Ascending aorta (tissue), 2 donors: Measurements from ENCODE around the gene PDE5A. TPM values are rescaled to one million over a fixed set of nuclear protein-coding genes. Genes with fewer than 3 reads are reported as not detected.

Experiments used
- DNase-seq, 2 donors: peaks; one replicate each; pipeline ENCODE4 v3.0.0-alpha.2; 2019; ENCODE audit warnings: low spot score in 2 of 2
- H3K27ac ChIP-seq, 2 donors: fragments of 200-600 bp; sonication (generic); one replicate each; pipeline ENCODE4 v1.5.1; 2016 to 2017; ENCODE audit warnings: mild to moderate bottlenecking in 1 of 2
- H3K27me3 ChIP-seq: fragments of 200-600 bp; sonication (generic); one replicate; pipeline ENCODE4 v1.5.1; 2017
- H3K36me3 ChIP-seq, 2 donors: fragments of 200-600 bp; sonication (generic); one replicate each; pipeline ENCODE4 v1.5.1; 2016
- H3K4me1 ChIP-seq, 2 donors: fragments of 200-600 bp; sonication (generic); one replicate each; pipeline ENCODE4 v1.5.1; 2016 to 2017; ENCODE audit warnings: mild to moderate bottlenecking in 1 of 2
- H3K4me3 ChIP-seq, 2 donors: fragments of 200-600 bp; sonication (generic); one replicate each; pipeline ENCODE4 v1.5.1; 2016 to 2017; ENCODE audit warnings: mild to moderate bottlenecking in 1 of 2
- H3K9me3 ChIP-seq, 2 donors: fragments of 200-600 bp; sonication (generic); one replicate each; pipeline ENCODE4 v1.5.1; 2016
- intact Hi-C: fragments of 100-400 bp; cut with DNase I; formaldehyde crosslinking; loops from one replicate; pipeline ENCODE4 v1.15.1; 2023
- total RNA-seq: library from RNA; depleted of rRNA; stranded (reverse); fragments of >200 nt; gene quantifications from one replicate; pipeline ENCODE4 v1.1.0, GENCODE V29; 2016
- TF ChIP-seq, protein P1 (sequence below), 3 experiments: fragments of 200-600 bp in 2 of 3; fragments of 450-650 bp in 1 of 3; sonication (generic) in 2 of 3; IDR thresholded peaks; one replicate each; pipeline ENCODE4 v1.5.1; 2016 to 2019; ENCODE audit warnings: antibody characterized with exemption in 3 of 3, mild to moderate bottlenecking in 1 of 3, moderate library complexity in 1 of 3

Gene PDE5A
- total RNA-seq = 39.7 TPM

DNA sequence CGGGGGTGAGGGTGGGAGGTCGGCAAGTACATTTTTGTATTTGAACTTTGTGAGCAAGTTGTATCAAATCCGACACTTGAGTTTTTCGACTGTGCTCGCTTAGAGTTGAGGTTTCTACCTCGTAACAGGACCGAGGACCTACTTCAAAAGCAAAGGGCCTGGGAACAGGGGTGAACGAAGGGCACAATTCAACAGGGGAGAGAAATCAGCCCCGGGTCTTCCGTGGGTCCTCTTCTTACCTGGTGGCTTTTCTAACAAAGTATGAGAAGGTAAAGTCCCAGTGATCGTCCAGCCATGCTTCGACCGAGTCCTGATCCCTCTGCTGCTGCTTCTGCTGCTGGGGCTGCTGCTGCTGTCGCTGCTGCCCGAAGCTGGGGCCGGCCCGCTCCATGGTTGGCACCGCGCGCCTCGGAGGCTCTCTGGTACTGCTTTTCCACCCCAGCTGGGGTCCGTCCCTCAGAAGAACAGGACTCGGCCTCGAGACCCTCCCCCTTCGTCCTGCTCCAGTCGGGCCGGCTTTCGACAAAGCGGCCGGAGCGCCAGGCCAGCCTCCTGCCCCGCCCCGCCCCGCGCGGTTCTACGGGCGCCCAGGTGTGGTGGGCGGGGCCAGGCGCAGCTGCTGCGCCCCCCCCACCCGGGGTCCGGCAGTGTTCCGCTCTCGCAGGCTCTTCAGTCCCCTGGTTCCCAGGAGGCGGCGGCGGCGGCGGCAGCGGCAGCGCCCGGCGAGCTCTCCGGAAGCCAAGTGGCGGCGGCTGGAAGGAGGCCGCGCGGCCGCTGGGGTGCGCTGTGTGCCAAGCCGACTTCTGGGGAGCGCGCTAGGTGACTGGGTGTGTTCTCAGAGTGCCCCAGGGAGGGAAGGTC lies at the start of gene PDE5A:
TSS of gene PDE5A (minus strand) at position 524 of the 861 bp plus-strand sequence. CDS start at position 391, 133 bp downstream.
- Histone ChIP-seq H3K4me1 (peaks cover 0 to 8% of the 10 kb centered on the region in 2 donors), H3K27me3 (no peaks in the 10 kb centered on the region), H3K27ac (peak within 1 kb of the TSS; percentile 91 to 97), H3K9me3 (no peaks in the 10 kb centered on the region), H3K36me3 (no peaks in the 10 kb centered on the region), H3K4me3 (peak within 1 kb of the TSS; percentile 73 to 86)
- peak in 1 of 2 donors; percentile 88 for DNase-seq
- intact Hi-C loops = loop anchor here (1.0 to 5.0 kb wide), 8 partner anchors 54 to 646 kb away; no protein-coding TSS in a partner anchor
- TF ChIP-seq, protein P1, sequence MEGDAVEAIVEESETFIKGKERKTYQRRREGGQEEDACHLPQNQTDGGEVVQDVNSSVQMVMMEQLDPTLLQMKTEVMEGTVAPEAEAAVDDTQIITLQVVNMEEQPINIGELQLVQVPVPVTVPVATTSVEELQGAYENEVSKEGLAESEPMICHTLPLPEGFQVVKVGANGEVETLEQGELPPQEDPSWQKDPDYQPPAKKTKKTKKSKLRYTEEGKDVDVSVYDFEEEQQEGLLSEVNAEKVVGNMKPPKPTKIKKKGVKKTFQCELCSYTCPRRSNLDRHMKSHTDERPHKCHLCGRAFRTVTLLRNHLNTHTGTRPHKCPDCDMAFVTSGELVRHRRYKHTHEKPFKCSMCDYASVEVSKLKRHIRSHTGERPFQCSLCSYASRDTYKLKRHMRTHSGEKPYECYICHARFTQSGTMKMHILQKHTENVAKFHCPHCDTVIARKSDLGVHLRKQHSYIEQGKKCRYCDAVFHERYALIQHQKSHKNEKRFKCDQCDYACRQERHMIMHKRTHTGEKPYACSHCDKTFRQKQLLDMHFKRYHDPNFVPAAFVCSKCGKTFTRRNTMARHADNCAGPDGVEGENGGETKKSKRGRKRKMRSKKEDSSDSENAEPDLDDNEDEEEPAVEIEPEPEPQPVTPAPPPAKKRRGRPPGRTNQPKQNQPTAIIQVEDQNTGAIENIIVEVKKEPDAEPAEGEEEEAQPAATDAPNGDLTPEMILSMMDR (IDR thresholded peaks at IDR 0.05) = peak; percentile 70 to 88 (median 81)

DNA sequence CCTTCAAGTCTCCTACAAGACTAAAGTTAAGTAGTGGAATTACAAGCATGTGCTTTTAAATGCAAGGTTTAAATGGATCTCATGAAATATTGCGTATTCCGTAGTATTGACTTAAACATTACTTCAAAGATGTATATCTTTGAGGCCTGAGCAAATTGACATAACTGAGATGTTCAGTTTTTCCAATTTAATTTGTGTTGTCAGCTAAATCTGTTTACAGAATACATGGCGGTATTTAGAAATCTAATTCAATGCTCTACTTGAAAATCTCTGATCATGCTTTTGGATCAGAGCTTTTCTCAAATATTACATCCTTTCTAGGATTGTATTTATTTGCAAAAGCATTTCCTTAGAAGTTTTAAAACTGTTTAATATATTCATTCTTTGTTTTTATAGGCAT lies 47.5 kb upstream of the PDE5A start:
- Histone ChIP-seq H3K27ac (no peak overlapping the region), H3K9me3 (no peaks in the 10 kb centered on the region), H3K27me3 (no peaks in the 10 kb centered on the region), H3K4me3 (no peak overlapping the region), H3K36me3 (no peaks in the 10 kb centered on the region), H3K4me1 (peaks cover 0 to 3% of the 10 kb centered on the region in 2 donors)
- TF ChIP-seq, protein P1 (IDR thresholded peaks at IDR 0.05) = no peak
- intact Hi-C loops = no loop called here
- no peak for DNase-seq

DNA sequence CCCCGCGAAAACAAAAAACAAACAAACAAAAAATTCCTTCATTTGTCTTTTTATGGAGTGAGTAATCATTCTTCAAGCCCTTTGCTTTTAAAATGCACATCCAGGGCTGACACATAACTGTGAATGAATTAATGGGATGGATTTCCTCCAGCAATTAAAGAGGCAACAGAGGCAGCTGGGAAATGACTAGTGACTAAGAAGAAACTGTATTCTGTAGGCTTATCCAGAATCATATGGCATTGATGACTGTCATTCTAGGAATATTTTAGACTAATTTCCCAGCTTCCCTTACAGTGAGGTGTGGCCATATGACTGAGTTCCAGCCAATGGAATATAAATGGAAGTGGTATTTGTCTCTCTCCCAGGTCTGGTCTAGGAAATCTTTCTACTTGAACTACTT lies 46.8 kb upstream of the PDE5A start:
- no peaks in the 10 kb centered on the region for H3K36me3 ChIP-seq
- no peak overlapping the region for H3K4me3 ChIP-seq
- H3K27ac ChIP-seq = no peak overlapping the region
- H3K27me3 ChIP-seq = no peaks in the 10 kb centered on the region
- no peak for DNase-seq
- H3K4me1 ChIP-seq = peaks cover 0 to 3% of the 10 kb centered on the region in 2 donors
- intact Hi-C loops = no loop called here
- no peaks in the 10 kb centered on the region for H3K9me3 ChIP-seq
- TF ChIP-seq, protein P1 (IDR thresholded peaks at IDR 0.05) = no peak

DNA sequence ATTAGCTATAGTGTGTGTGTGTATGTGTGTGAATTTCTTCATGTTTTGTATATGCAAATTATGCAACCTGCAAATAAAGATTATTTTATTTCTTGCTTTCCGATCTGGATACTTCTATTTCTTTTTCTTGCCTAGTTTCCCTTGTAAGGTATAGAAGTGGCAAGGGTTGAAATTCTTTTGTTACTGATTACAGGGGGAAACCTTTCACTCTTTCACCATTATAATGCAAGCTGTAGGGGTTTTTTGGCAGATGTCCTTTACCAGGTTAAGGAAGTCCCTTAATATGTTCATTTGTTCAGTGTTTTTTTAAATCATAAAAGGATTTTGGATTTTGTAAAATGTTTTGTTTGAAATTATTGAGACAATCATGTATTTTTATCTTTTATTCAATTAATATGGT lies 44.3 kb upstream of the PDE5A start:
- H3K27me3 ChIP-seq = no peaks in the 10 kb centered on the region
- intact Hi-C loops = no loop called here
- no peaks in the 10 kb centered on the region for H3K9me3 ChIP-seq
- no peak overlapping the region for H3K4me3 ChIP-seq
- TF ChIP-seq, protein P1 (IDR thresholded peaks at IDR 0.05) = no peak
- no peaks in the 10 kb centered on the region for H3K4me1 ChIP-seq
- no peak for DNase-seq
- no peak overlapping the region for H3K27ac ChIP-seq
- H3K36me3 ChIP-seq = no peaks in the 10 kb centered on the region

DNA sequence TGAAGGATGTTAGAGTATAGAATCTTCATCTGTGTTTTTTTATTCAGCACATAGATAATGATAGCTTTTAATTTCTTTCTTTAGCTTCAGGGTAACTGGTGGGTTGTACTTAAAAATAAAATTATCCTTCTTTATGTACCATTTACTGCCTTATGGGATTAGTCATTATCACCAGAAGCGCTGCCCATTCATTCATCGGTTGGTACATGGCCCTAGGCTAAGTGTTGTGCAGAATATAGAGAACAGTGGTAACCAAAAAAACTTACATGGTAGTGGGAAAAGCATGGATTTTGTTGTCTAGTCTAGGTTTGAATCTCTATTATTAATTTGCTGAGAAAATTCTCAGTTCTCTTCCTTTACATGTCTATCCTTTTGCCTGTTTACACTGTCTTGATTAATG lies 43.5 kb upstream of the PDE5A start:
- Histone ChIP-seq H3K27me3 (no peaks in the 10 kb centered on the region), H3K4me1 (no peaks in the 10 kb centered on the region), H3K9me3 (no peaks in the 10 kb centered on the region), H3K4me3 (no peak overlapping the region), H3K36me3 (no peaks in the 10 kb centered on the region), H3K27ac (no peak overlapping the region)
- TF ChIP-seq, protein P1 (IDR thresholded peaks at IDR 0.05) = no peak
- DNase-seq = no peak
- intact Hi-C loops = no loop called here
